NCI-H1436 (cell line): ENCODE data around the gene RTTN.
A peak's percentile ranks its signal among the peaks of the same experiment; 100 is the strongest.

ENCODE experiments used
- DNase-seq: peaks from one replicate; lab custom pipeline; 2025; lab: John Stamatoyannopoulos, UW

Gene RTTN

GRCh38 chr18:70075906-70076305 lies 129.6 kb downstream of the RTTN start:
- DNase-seq: no peak

DNA sequence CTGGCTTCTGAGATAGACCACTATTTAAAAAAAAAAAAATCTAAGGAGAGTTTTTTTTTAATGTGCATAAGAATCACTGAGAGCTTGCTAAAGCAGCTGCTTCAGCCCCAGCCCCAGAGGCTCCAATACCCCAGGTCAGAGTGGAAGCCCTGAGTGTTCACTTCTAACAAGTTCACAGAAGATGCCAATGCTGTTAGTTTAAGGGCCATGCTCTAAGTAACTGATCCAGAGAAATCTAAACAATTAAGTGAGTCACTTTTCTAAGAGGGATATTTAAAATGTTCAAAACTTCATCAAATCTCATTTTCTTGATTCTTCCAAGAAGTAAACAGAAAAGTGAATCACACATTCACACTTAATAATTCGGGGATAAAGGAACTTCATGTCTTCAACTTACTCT lies 131.4 kb downstream of the RTTN start:
- DNase-seq: no peak

DNA sequence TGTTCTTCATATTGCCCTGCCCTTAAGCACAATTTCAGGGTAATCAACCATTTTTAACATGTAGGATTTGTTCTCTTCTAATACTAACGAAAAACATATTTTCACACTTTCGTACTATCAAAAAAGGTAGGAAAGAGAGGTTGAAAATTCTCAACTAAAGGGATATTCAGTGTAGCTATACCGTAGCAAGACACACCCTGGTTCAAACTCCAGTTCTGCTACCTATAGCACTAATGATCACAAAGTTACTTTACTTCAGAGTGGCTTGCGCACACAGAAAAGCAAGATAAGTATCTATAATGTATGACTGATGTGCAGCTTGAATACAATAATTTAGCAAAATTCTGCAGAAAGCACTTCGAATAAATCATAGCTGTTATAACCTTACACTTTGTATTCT lies 132.1 kb downstream of the RTTN start:
- DNase-seq: no peak

- DNase-seq: peak; percentile 27
Measured at GRCh38 chr18:70072678-70073077, 132.8 kb downstream of the RTTN start.

- no peak for DNase-seq
Measured at GRCh38 chr18:70069965-70070364, 135.5 kb downstream of the RTTN start.

DNA sequence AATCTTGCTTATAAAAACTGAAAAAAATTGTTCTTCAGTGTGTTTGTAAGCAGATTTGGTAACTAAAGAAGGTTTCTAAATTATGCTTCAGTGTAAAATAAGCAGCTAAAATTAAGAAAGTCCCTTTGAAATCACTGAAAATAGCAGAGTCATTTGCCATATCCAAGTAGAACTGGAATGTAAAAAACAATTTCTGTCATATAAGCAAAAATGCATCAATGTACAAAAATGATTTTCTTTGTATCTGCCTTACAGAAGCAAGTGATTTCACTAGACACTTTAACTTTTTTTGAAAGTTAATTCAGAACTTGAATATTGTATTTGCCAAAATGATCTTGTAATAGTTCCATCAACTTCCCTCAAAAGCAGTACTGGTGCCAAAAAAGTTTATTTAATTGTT lies 136.1 kb downstream of the RTTN start:
- DNase-seq: no peak

DNA sequence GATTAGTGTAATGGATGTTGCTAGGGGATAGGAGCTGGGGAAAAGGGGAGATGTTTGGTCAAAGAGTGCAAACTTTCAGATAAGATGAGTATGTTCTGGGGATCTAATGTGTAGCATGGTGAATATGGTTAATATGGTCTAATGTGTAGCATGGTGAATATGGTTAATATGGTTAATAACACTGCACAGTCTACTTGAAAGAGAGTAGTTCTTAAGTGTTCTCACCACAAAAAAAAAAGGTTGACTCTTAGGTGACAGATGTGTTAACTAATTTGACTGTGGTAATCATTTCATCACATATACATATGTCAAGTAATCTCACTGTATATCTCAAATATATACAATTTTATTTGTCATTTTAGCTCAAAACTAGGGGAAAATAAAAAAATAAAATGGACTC lies 136.5 kb downstream of the RTTN start:
- no peak for DNase-seq

DNA sequence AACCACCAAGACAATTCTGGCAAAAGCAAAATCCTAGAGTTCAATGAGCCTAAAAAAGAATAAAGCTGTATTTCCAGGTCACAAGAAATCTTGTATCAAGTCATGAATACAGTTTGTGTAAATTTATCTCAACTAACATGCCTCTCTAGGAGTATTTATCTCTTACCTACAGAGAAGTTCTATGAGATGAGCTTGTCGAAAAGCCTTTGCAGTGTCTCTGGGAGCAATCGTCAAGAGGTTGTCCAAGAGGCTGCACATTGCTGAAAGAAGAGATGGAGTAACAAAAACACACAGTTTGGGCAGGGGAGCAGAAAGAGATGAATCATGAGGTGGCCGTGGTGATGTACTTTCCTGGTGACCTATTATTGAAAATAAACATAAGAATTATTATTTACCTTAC lies 145.8 kb downstream of the RTTN start:
- DNase-seq: no peak

- no peak for DNase-seq
Measured at GRCh38 chr18:70058916-70059315, 146.6 kb downstream of the RTTN start.

- no peak for DNase-seq
Measured at GRCh38 chr18:70047931-70048603, 157.4 kb downstream of the RTTN start.

- no peak for DNase-seq
Measured at GRCh38 chr18:70046796-70047195, 158.7 kb downstream of the RTTN start.

GRCh38 chr18:70046207-70046606 lies 159.3 kb downstream of the RTTN start:
- DNase-seq: no peak

- no peak for DNase-seq
Measured at GRCh38 chr18:70044632-70045031, 160.9 kb downstream of the RTTN start.

DNA sequence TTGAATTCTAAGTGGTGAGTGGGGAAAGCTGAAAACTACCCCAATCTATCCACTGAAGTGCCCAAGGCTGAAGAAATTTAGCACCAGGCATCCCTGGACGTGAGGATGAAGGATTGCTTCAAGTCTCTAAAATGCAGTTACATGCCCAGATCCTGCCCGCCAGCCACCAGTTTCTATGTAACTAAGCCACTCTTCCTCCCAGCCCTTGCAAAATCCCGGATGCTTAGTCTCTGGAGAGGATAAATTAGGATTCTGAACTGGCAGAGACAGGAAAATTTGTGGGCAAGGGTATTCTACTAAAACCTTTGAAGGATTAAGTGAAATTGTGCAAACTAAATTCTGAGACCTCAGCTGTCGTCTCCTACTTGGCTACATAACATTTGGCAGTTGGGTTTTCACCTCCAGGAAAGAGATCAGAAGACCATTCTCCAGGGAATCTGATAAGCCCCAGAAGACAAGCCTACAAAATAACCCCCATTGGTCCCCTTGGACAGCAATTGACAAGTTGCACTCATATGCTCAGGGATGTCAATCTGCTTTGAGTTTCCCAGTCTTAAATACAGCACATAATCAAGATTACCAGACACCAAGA lies 163.9 kb downstream of the RTTN start:
- no peak for DNase-seq

- no peak for DNase-seq
Measured at GRCh38 chr18:70039186-70039585, 166.3 kb downstream of the RTTN start.

GRCh38 chr18:70037431-70038061 lies 167.9 kb downstream of the RTTN start:
- DNase-seq: no peak

DNA sequence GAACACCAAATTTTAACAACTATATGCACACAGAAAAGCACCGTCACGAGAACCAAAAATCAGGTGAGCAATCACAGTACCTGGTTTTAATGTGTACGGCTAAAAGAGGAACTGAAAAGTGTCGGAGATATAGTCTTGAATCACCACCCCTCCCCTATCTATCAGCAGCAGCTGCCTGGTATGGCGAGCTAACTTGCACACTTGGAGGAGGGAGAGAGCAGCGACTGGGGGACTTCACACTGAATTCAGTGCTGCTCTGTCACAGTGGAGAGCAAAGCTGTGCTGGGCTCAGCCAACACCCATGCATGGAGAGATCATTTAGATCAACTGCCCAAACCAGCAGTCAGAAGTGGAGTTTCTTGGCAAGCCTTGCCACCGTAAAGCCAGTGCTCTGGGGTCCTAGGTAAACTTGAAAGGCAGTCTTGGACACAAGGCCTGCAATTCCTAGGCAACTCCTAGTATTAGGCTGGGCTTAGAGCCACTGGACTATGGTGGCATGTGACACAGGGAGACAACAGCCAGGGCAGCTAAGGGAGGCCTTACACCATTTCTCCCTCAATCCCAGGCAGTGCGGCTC lies 168.6 kb downstream of the RTTN start:
- no peak for DNase-seq

GRCh38 chr18:70036168-70036567 lies 169.3 kb downstream of the RTTN start:
- no peak for DNase-seq

- no peak for DNase-seq
Measured at GRCh38 chr18:70031221-70031620, 174.3 kb downstream of the RTTN start.

DNA sequence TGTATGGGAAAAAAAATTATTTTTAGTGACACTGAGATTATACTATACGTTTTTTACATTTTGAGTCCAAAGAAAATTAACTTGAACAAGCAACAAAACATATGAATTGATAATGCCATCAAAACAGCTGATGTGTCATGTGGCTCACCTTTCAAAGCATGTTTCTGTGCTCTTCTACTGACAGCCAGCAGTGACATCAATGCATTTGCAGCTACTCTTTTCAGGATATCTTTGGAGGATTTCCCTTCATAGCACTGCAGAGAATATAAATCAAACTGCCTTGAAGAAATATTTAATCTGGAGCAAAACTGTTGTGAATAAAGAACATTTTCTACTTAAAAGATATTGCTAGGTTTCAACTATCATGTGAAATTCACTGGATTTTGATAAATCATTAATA lies 174.8 kb downstream of the RTTN start:
- no peak for DNase-seq

DNA sequence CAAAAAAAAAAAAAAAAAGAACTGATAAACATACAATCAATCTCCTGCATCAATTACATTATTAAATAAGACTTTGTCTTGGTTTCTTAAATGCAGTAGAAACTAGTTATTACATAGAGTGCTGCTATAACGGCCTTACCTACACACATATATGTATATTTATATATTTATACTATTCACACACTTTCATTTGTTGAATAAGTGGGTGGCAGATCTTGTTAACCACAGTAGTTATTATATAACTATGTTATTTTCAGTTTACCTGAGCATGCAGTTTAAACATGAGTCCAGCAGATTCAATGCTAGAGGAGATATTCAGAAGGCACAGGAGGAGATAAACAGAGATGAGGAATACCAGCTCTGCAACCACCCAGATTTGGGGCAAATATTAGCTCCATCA lies 176.3 kb downstream of the RTTN start:
- no peak for DNase-seq

DNA sequence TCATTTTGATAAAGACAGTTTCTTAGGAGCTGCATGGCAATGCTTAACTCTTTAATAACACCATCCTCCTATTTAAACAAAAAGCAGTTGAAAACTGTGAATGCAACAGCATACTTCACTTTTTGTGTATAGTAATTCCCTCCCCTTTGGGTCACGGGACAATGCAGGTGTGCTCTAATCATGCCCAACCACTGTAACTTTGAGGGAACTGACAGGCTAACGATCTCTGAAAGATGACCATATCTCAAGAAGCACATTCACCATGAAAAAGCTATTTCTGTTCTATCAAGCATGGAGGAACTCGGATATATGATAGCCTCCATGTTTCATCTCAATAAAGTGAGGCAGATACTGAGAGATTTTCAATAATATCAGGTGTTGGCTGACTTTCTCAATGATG lies 176.8 kb downstream of the RTTN start:
- no peak for DNase-seq

- DNase-seq: no peak
Measured at GRCh38 chr18:70028084-70028483, 177.4 kb downstream of the RTTN start.
